Sigmoid colon (tissue), 7 donors: Measurements from ENCODE around the gene TMEM222. TPM values are rescaled to one million over a fixed set of nuclear protein-coding genes. Genes with fewer than 3 reads are reported as not detected.

Experiments
- DNase-seq: peaks from one replicate; pipeline ENCODE4 v3.0.0-alpha.2; 2019
- H3K27ac ChIP-seq, 4 donors: fragments of 200-600 bp; sonication (generic); one replicate each; pipeline ENCODE4 v1.5.1; 2016 to 2019; ENCODE audit warnings: mild to moderate bottlenecking in 1 of 4
- H3K27me3 ChIP-seq, 3 donors: fragments of 200-600 bp; sonication (generic); one replicate each; pipeline ENCODE4 v1.5.1; 2019; ENCODE audit warnings: mild to moderate bottlenecking in 1 of 3
- H3K36me3 ChIP-seq, 4 donors: fragments of 200-600 bp; sonication (generic); one replicate each; pipeline ENCODE4 v1.5.1; 2016 to 2019
- H3K4me1 ChIP-seq, 4 donors: fragments of 200-600 bp; sonication (generic); one replicate each; pipeline ENCODE4 v1.5.1; 2017 to 2019
- H3K4me3 ChIP-seq, 4 donors: fragments of 200-600 bp; sonication (generic); one replicate each; pipeline ENCODE4 v1.5.1; 2017 to 2019; ENCODE audit warnings: mild to moderate bottlenecking in 2 of 4, moderate library complexity in 1 of 4
- H3K9me3 ChIP-seq, 4 donors: fragments of 200-600 bp in 3 of 4; sonication (generic) in 3 of 4; one replicate each; pipeline versions ENCODE4 v1.5.1 to v1.6.1; 2013 to 2019
- CTCF ChIP-seq, 4 experiments: fragments of 450-650 bp in 3 of 4; fragments of 200-600 bp in 1 of 4; IDR thresholded peaks; one replicate each; pipeline ENCODE4 v1.5.1; 2016 to 2019; ENCODE audit warnings: antibody characterized with exemption in 4 of 4, mild to moderate bottlenecking in 3 of 4, moderate library complexity in 2 of 4
- EP300 ChIP-seq, 4 donors: sonication (generic); formaldehyde crosslinking; IDR thresholded peaks; one replicate each; pipeline ENCODE4 v1.6.1; 2017; ENCODE audit warnings: antibody characterized with exemption in 4 of 4
- POLR2A ChIP-seq, 2 donors: fragments of 450-650 bp; IDR thresholded peaks; one replicate each; pipeline ENCODE4 v1.6.1; 2016; ENCODE audit warnings: antibody characterized with exemption in 2 of 2, mild to moderate bottlenecking in 2 of 2, moderate library complexity in 2 of 2
- POLR2AphosphoS5 ChIP-seq, 4 donors: sonication (generic); formaldehyde crosslinking; IDR thresholded peaks; one replicate each; pipeline ENCODE4 v1.6.1; 2017; ENCODE audit warnings: antibody characterized with exemption in 4 of 4
- WGBS, 2 donors: extraction: QIAGEN DNeasy Blood & Tissue Kit; methylation state at CpG; one replicate each; pipeline ENCODE4 v1.1.7; 2013; 5-methylcytosine and 5-hydroxymethylcytosine counted together
- intact Hi-C: fragments of 100-400 bp; cut with DNase I; formaldehyde crosslinking; loops from one replicate; pipeline ENCODE4 v1.15.1; 2023
- polyA plus RNA-seq, 3 donors: library from polyadenylated mRNA; stranded (reverse); fragments of 200-250 nt; gene quantifications; one replicate each; pipeline ENCODE4 v1.2.3, GENCODE V29; 2013
- total RNA-seq, 4 donors: library from RNA; depleted of rRNA; stranded (reverse); fragments of >200 nt; gene quantifications; one replicate each; pipeline ENCODE4 v1.1.0, GENCODE V29; 2016
- donor health status: healthy with polysubstance abuse.
- donor health status: Bipolar disorder and iron deficiency.
- donor health status: healthy.

TMEM222 gene
- total and polyA plus RNA-seq, 7 donors = 15.7 to 46.9 (median 19.7) TPM

GRCh38 chr1:27353166-27353565, 31.2 kb downstream of the TMEM222 start:
- Histone ChIP-seq H3K36me3 (peaks cover 8 to 44% (median 24%) of the 10 kb centered on the region in 4 donors), H3K9me3 (no peaks in the 10 kb centered on the region), H3K27ac (no peak overlapping the region), H3K27me3 (peaks cover 16 to 30% (median 23%) of the 10 kb centered on the region in 3 donors), H3K4me1 (peaks cover 0 to 37% (median 35%) of the 10 kb centered on the region in 4 donors), H3K4me3 (no peak overlapping the region)
- 90 to 94% methylated on average over 13 of the region's 13 CpGs for WGBS, 2 donors
- DNase-seq = no peak
- no peak for TF ChIP-seq POLR2AphosphoS5 (IDR thresholded peaks at IDR 0.05)
- TF ChIP-seq CTCF (IDR thresholded peaks at IDR 0.05) = no peak
- no peak for TF ChIP-seq EP300 (IDR thresholded peaks at IDR 0.05)
- TF ChIP-seq POLR2A (IDR thresholded peaks at IDR 0.05) = no peak
- intact Hi-C loops = no loop called here

- H3K27me3 ChIP-seq = peaks cover 16 to 28% (median 20%) of the 10 kb centered on the region in 3 donors
- WGBS, 2 donors = 68 to 87% methylated on average over 3 of the region's 3 CpGs
- H3K4me3 ChIP-seq = no peak overlapping the region
- H3K4me1 ChIP-seq = peaks cover 0 to 37% (median 35%) of the 10 kb centered on the region in 4 donors
- H3K27ac ChIP-seq = no peak overlapping the region
- H3K36me3 ChIP-seq = peaks cover 8 to 49% (median 26%) of the 10 kb centered on the region in 4 donors
- H3K9me3 ChIP-seq = no peaks in the 10 kb centered on the region
- DNase-seq = no peak
- TF ChIP-seq CTCF (IDR thresholded peaks at IDR 0.05) (no peak), POLR2AphosphoS5 (IDR thresholded peaks at IDR 0.05) (no peak), EP300 (IDR thresholded peaks at IDR 0.05) (no peak), POLR2A (IDR thresholded peaks at IDR 0.05) (no peak)
- intact Hi-C loops = no loop called here
Measured at GRCh38 chr1:27353629-27354028, 31.7 kb downstream of the TMEM222 start.

GRCh38 chr1:27355683-27356082, 33.7 kb downstream of the TMEM222 start:
- peaks cover under 1 to 7% (median 1%) of the 10 kb centered on the region in 3 donors for H3K27me3 ChIP-seq
- TF ChIP-seq POLR2A (IDR thresholded peaks at IDR 0.05) (no peak), EP300 (IDR thresholded peaks at IDR 0.05) (no peak), CTCF (IDR thresholded peaks at IDR 0.05) (no peak), POLR2AphosphoS5 (IDR thresholded peaks at IDR 0.05) (no peak)
- peaks cover 12 to 63% (median 30%) of the 10 kb centered on the region in 4 donors for H3K36me3 ChIP-seq
- intact Hi-C loops = loop anchor here (2.0 to 5.0 kb wide), 3 partner anchors 33 to 53 kb away; partner anchors contain the start of gene TMEM222
- no peaks in the 10 kb centered on the region for H3K9me3 ChIP-seq
- 88 to 92% methylated on average over 5 of the region's 5 CpGs for WGBS, 2 donors
- H3K4me3 ChIP-seq = no peak overlapping the region
- peaks cover 0 to 26% (median 23%) of the 10 kb centered on the region in 4 donors for H3K4me1 ChIP-seq
- no peak overlapping the region for H3K27ac ChIP-seq
- no peak for DNase-seq

DNA sequence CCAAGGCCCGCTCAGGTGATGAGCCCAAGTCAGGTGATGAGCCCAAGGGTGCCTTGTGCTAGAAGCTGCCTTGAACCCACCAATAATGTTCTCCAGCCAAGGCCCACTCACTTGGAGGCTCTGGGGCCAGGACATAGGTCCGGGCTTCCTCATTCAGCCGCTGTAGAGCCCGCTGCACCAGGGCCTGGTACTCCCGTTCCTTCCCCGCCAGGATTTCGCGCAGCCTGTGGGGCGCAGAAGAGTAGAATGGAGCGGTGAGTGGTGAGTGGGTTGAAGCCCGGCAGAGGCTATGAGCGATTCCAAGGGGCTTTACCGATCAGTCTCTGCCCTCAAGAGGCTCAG, 34.3 kb downstream of the TMEM222 start:
- intact Hi-C loops = loop anchor here (2.0 to 5.0 kb wide), 3 partner anchors 33 to 54 kb away; partner anchors contain the start of gene TMEM222
- WGBS, 2 donors = 86 to 89% methylated on average over 13 of the region's 13 CpGs

More for the DNA sequence above, 34.3 kb downstream of the TMEM222 start:
- TF ChIP-seq EP300 (IDR thresholded peaks at IDR 0.05) (no peak), CTCF (IDR thresholded peaks at IDR 0.05) (no peak), POLR2AphosphoS5 (IDR thresholded peaks at IDR 0.05) (no peak), POLR2A (IDR thresholded peaks at IDR 0.05) (no peak)
- Histone ChIP-seq H3K4me1 (peaks cover 0 to 22% (median 20%) of the 10 kb centered on the region in 4 donors), H3K27ac (no peak overlapping the region), H3K4me3 (no peak overlapping the region), H3K9me3 (no peaks in the 10 kb centered on the region), H3K27me3 (peaks cover 0 to 1% (median 0%) of the 10 kb centered on the region in 3 donors), H3K36me3 (peaks cover 12 to 68% (median 36%) of the 10 kb centered on the region in 4 donors)
- no peak for DNase-seq
